ENCODE data around the gene XPA. TPM values are rescaled to one million over a fixed set of nuclear protein-coding genes. Genes with fewer than 3 reads are reported as not detected.
A peak's percentile ranks its signal among the peaks of the same experiment; 100 is the strongest.

Gene XPA
- total and polyA plus RNA-seq, 2 of the 13 experiments (the other 11 are each of a cell fraction or from before 2014, with no cell fraction given) = 2.3 to 15.2 TPM

GRCh38 chr9:97632985-97633858 lies 63.9 kb downstream of the XPA start, which contains the start of the genes NCBP1 and TSTD2 (continued):
- no peak for TF ChIP-seq ZNF318 (CRISPR knock-in tag; IDR thresholded peaks at IDR 0.05)
- TF ChIP-seq PHB2 (IDR thresholded peaks at IDR 0.05; ENCODE audit: partially characterized antibody) = no peak
- no peak for TF ChIP-seq KIAA2018 (CRISPR knock-in tag; IDR thresholded peaks at IDR 0.05; ENCODE audit: borderline replicate concordance)
- TF ChIP-seq REST (IDR thresholded peaks at IDR 0.05; ENCODE audit: borderline replicate concordance in 1 of 2, low read depth in 1 of 2, low read length in 2 of 2) = peak in 1 of 2 experiments; percentile 3; a peak in 1 of 4 replicates
- TF ChIP-seq MED8 (CRISPR knock-in tag; IDR thresholded peaks at IDR 0.05; ENCODE audit: insufficient replicate concordance) = no peak

Measured in HepG2 (cell line).